ENCODE measurements around the gene RFLNA. TPM values are rescaled to one million over a fixed set of nuclear protein-coding genes. Genes with fewer than 3 reads are reported as not detected.

Gene RFLNA
- total RNA-seq, 4 donors from 2014 or later: 11.4 to 19.4 (median 17.0) TPM

DNA sequence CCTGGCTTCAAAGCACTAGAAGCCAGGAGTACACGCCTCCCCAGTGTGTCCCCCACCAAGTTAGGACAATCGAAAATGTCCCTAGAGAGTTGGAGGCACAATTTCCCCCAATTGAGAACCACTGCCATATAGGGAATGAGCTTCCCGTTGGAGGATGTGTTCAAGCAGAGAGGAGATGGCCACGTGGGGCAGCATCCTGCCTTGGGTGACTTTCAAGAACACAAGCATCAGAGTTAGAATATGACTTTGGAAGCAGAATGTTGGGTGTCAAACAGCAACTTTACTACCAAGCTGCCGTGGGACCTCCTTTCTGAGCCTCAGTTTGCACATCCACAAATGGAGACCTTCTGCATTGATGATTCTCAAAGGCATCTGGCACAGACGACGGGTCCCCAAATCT, 56.5 kb downstream of the RFLNA start:
- WGBS, 2 donors: 66 to 78% methylated on average over 7 of the region's 7 CpGs
- no peak for DNase-seq (ENCODE audit: low spot score in 2 of 2)
- Histone ChIP-seq H3K4me3 (no peak overlapping the region), H3K27me3 (no peaks in the 10 kb centered on the region), H3K4me1 (peaks cover 0 to 46% (median 8%) of the 10 kb centered on the region in 4 donors), H3K36me3 (peaks cover 6 to 100% (median 58%) of the 10 kb centered on the region in 3 donors), H3K27ac (no peak overlapping the region), H3K9me3 (no peaks in the 10 kb centered on the region)
- TF ChIP-seq EP300 (IDR thresholded peaks at IDR 0.05): no peak
- TF ChIP-seq, protein P1, sequence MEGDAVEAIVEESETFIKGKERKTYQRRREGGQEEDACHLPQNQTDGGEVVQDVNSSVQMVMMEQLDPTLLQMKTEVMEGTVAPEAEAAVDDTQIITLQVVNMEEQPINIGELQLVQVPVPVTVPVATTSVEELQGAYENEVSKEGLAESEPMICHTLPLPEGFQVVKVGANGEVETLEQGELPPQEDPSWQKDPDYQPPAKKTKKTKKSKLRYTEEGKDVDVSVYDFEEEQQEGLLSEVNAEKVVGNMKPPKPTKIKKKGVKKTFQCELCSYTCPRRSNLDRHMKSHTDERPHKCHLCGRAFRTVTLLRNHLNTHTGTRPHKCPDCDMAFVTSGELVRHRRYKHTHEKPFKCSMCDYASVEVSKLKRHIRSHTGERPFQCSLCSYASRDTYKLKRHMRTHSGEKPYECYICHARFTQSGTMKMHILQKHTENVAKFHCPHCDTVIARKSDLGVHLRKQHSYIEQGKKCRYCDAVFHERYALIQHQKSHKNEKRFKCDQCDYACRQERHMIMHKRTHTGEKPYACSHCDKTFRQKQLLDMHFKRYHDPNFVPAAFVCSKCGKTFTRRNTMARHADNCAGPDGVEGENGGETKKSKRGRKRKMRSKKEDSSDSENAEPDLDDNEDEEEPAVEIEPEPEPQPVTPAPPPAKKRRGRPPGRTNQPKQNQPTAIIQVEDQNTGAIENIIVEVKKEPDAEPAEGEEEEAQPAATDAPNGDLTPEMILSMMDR (IDR thresholded peaks at IDR 0.05): no peak
- TF ChIP-seq POLR2A (IDR thresholded peaks at IDR 0.05): no peak

DNA sequence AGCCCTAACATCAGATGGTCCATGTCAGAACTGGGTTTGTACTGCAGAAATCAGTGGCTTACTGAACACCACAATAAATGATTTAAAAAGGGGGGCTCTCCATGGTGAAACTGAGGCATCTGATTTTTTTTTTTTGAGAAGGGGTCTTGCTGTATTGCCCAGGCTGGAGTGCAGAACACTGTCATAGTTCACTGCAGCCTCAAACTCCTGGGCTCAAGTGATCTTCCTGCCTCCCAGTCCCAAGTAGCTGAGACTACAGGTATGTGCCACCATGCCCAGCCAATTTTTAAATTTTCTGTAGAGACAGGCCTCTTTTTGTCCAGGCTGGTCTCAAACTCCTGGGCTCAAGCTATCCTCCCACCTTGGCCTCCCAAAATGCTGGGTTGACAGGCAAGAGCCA, 57.4 kb downstream of the RFLNA start:
- Histone ChIP-seq H3K27me3 (no peaks in the 10 kb centered on the region), H3K27ac (peak overlapping the region in 1 of 4 donors; percentile 74), H3K36me3 (peaks cover 6 to 100% (median 54%) of the 10 kb centered on the region in 3 donors)

GRCh38 chr12:124352839-124353238, 57.9 kb downstream of the RFLNA start:
- TF ChIP-seq, protein P1 (IDR thresholded peaks at IDR 0.05): no peak
- TF ChIP-seq EP300 (IDR thresholded peaks at IDR 0.05) (peak in 1 of 2 donors; percentile 46), POLR2A (IDR thresholded peaks at IDR 0.05) (no peak)
- Histone ChIP-seq H3K4me1 (peaks cover 0 to 57% (median 8%) of the 10 kb centered on the region in 4 donors), H3K27me3 (no peaks in the 10 kb centered on the region), H3K27ac (peak overlapping the region in 2 of 4 donors; percentile 60 to 74), H3K4me3 (no peak overlapping the region), H3K9me3 (no peaks in the 10 kb centered on the region), H3K36me3 (peaks cover 6 to 100% (median 49%) of the 10 kb centered on the region in 3 donors)
- WGBS, 2 donors: 21 to 27% methylated on average over 8 to 9 of the region's 9 CpGs
- DNase-seq (ENCODE audit: low spot score in 2 of 2): peak in 1 of 2 donors; percentile 59

More for the DNA sequence above, 57.4 kb downstream of the RFLNA start:
- TF ChIP-seq EP300 (IDR thresholded peaks at IDR 0.05): no peak
- TF ChIP-seq, protein P1 (IDR thresholded peaks at IDR 0.05): no peak
- TF ChIP-seq POLR2A (IDR thresholded peaks at IDR 0.05): no peak
- DNase-seq (ENCODE audit: low spot score in 2 of 2): no peak
- H3K4me3 ChIP-seq: no peak overlapping the region
- peaks cover 0 to 54% (median 8%) of the 10 kb centered on the region in 4 donors for H3K4me1 ChIP-seq
- no peaks in the 10 kb centered on the region for H3K9me3 ChIP-seq

DNA sequence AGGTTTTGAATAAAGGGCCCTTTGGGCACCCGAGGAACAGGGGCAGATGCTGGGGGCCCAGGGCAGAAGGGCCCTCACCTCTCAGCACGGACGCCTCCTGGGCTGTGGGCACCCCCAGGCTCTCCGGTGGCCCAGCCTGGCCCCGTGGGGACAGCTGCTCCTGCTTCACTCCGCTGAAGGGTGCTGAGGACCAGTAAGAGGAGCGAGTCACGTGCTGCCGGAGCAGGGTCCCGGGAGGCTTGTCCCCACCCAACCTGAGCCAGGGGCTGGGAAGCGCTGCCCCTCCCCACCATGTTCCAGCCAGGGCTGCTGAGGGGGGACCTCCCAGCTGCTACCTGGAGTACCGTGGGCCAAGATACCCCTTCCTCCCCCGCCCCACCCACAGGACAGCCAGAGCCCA, 59.5 kb downstream of the RFLNA start:
- no peak overlapping the region for H3K4me3 ChIP-seq
- 82% methylated on average over 7 to 11 of the region's 13 CpGs for WGBS, 2 donors
- no peak for DNase-seq (ENCODE audit: low spot score in 2 of 2)
- peaks cover 0 to 63% (median 17%) of the 10 kb centered on the region in 4 donors for H3K4me1 ChIP-seq
- TF ChIP-seq, protein P1 (IDR thresholded peaks at IDR 0.05): no peak
- TF ChIP-seq POLR2A (IDR thresholded peaks at IDR 0.05) (no peak), EP300 (IDR thresholded peaks at IDR 0.05) (no peak)
- H3K27me3 ChIP-seq: no peaks in the 10 kb centered on the region
- peaks cover 6 to 100% (median 36%) of the 10 kb centered on the region in 3 donors for H3K36me3 ChIP-seq
- peak overlapping the region in 3 of 4 donors; percentile 19 to 78 (median 60) for H3K27ac ChIP-seq
- no peaks in the 10 kb centered on the region for H3K9me3 ChIP-seq

GRCh38 chr12:124356221-124356620, 61.3 kb downstream of the RFLNA start:
- no peak for DNase-seq (ENCODE audit: low spot score in 2 of 2)
- Histone ChIP-seq H3K27me3 (no peaks in the 10 kb centered on the region), H3K9me3 (no peaks in the 10 kb centered on the region), H3K27ac (peak overlapping the region in 1 of 4 donors; percentile 60), H3K36me3 (peaks cover 3 to 98% (median 24%) of the 10 kb centered on the region in 3 donors), H3K4me3 (no peak overlapping the region), H3K4me1 (peaks cover 0 to 81% (median 26%) of the 10 kb centered on the region in 4 donors)
- 89 to 94% methylated on average over 5 of the region's 5 CpGs for WGBS, 2 donors
- TF ChIP-seq POLR2A (IDR thresholded peaks at IDR 0.05): no peak
- TF ChIP-seq, protein P1 (IDR thresholded peaks at IDR 0.05): no peak
- no peak for TF ChIP-seq EP300 (IDR thresholded peaks at IDR 0.05)

Data from tibial nerve (tissue), 4 donors.